ENCODE results near the gene SIK3.

DNA sequence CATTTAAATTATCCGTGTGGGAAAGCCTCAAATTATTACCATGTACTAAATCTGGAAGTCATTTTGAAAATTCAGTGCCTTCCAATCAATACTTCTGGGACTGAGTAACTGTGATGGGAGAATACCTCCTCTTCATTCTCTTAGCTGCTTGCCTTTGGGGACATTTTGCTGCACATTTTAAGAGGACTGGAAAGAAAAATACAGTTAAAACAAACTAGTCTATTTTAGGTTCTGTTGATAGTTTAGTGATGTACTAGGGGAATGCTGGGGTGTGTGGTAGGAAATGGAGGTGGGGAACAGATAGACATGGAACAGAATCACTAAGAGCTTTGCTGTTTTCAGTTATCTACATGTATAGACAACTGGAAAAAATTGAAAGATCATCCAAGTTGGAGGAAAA, 195.1 kb downstream of the SIK3 start:
- no peak for TF ChIP-seq CTCF (IDR thresholded peaks at IDR 0.05)
- no peak for TF ChIP-seq EZH2 (IDR thresholded peaks at IDR 0.05)

All from neural progenitor cell (in vitro differentiated cells).